ENCODE measurements around the gene NOL8.

NOL8 gene

DNA sequence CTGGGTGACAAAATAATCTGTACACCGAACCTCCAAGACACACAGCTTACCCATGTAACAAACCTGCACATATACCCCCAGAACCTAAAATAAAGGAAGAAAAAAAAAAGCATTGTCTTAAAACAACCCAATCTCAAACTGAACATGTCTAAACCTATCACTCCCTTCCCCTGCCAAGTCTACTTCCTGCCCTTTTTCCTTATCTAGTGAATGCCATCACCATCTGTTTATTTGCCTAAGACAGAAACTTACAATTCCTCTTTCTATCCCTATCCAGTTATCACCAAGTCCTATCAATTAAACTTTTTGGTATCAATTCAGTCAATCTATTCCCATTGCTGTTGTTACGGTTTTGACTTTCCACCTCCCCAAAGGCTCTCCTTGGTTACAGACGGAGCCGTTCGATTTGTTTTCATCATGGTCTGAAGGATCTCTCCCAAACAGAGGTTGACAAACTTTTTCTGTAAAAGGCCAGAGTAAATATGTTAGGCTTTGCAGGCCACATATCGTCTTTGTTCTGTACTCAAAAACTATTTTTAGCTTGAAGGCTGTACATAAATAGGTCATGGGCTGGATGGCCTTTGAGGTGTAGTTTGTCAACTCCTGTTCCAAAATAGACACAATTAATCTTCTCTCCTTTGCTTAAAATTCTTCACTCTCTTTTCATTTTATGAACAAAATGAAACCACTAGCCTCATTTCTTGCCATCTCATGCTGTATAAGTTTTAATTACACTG lies 12.1 kb downstream of the NOL8 start:
- Histone ChIP-seq H3K4me2 (ENCODE audit: low read length) (no peak overlapping the region), H3K79me2 (ENCODE audit: control insufficient read depth, insufficient read depth, low read length, poor library complexity) (no peaks in the 10 kb centered on the region), H3K9me3 (ENCODE audit: insufficient read depth, low read depth, low read length) (no peaks in the 10 kb centered on the region), H2BK5ac (ENCODE audit: low read depth, low read length, poor library complexity) (no peak overlapping the region), H3K27me3 (ENCODE audit: insufficient read depth, low read length) (no peaks in the 10 kb centered on the region), H3K27ac (ENCODE audit: low read depth, low read length) (no peak overlapping the region), H2BK120ac (ENCODE audit: insufficient read depth, low read length, poor library complexity) (no peak overlapping the region), H3K36me3 (ENCODE audit: control insufficient read depth in 1 of 2, insufficient read depth in 2 of 2, low read length in 2 of 2) (peaks cover 13 to 48% of the 10 kb centered on the region in 2 experiments), H2BK12ac (ENCODE audit: low read length) (no peak overlapping the region), H3K4ac (ENCODE audit: low read depth, low read length) (no peak overlapping the region), H3K4me3 (ENCODE audit: low read depth, low read length) (no peak overlapping the region), H3K79me1 (ENCODE audit: low read length) (no peaks in the 10 kb centered on the region), H3K9ac (ENCODE audit: low read length) (no peak overlapping the region), H2AFZ (ENCODE audit: insufficient read depth, low read length, poor library complexity) (no peak overlapping the region), H4K8ac (ENCODE audit: low read depth, low read length) (no peak overlapping the region), H2AK5ac (ENCODE audit: low read length) (no peak overlapping the region), H4K12ac (ENCODE audit: low read depth, low read length) (no peak overlapping the region), H4K91ac (ENCODE audit: low read depth, low read length) (no peak overlapping the region), H3K4me1 (ENCODE audit: control insufficient read depth in 1 of 2, insufficient read depth in 2 of 2, low read length in 2 of 2) (no peaks in the 10 kb centered on the region), H3K23ac (ENCODE audit: low read length) (no peak overlapping the region), H3K18ac (ENCODE audit: low read length) (no peak overlapping the region), H3K14ac (ENCODE audit: low read length) (no peak overlapping the region)
- no CpG with 5 or more reads among the region's 6 CpGs for WGBS (ENCODE audit: extremely low coverage, insufficient coverage, insufficient read length)
- DNase-seq: no peak

GRCh38 chr9:92310562-92310961 lies 14.6 kb downstream of the NOL8 start:
- Histone ChIP-seq H3K4me1 (ENCODE audit: control insufficient read depth in 1 of 2, insufficient read depth in 2 of 2, low read length in 2 of 2) (no peaks in the 10 kb centered on the region), H2BK120ac (ENCODE audit: insufficient read depth, low read length, poor library complexity) (no peak overlapping the region), H3K9me3 (ENCODE audit: insufficient read depth, low read depth, low read length) (no peaks in the 10 kb centered on the region), H3K36me3 (ENCODE audit: control insufficient read depth in 1 of 2, insufficient read depth in 2 of 2, low read length in 2 of 2) (peaks cover 8 to 36% of the 10 kb centered on the region in 2 experiments), H3K79me1 (ENCODE audit: low read length) (no peaks in the 10 kb centered on the region), H2BK12ac (ENCODE audit: low read length) (no peak overlapping the region), H3K4me3 (ENCODE audit: low read depth, low read length) (no peak overlapping the region), H3K14ac (ENCODE audit: low read length) (no peak overlapping the region), H3K79me2 (ENCODE audit: control insufficient read depth, insufficient read depth, low read length, poor library complexity) (no peaks in the 10 kb centered on the region), H4K91ac (ENCODE audit: low read depth, low read length) (no peak overlapping the region), H3K27me3 (ENCODE audit: insufficient read depth, low read length) (no peaks in the 10 kb centered on the region), H2AFZ (ENCODE audit: insufficient read depth, low read length, poor library complexity) (no peak overlapping the region), H2AK5ac (ENCODE audit: low read length) (no peak overlapping the region), H3K23ac (ENCODE audit: low read length) (no peak overlapping the region), H3K9ac (ENCODE audit: low read length) (no peak overlapping the region), H3K4me2 (ENCODE audit: low read length) (no peak overlapping the region), H3K18ac (ENCODE audit: low read length) (no peak overlapping the region), H4K12ac (ENCODE audit: low read depth, low read length) (no peak overlapping the region), H3K4ac (ENCODE audit: low read depth, low read length) (no peak overlapping the region), H2BK5ac (ENCODE audit: low read depth, low read length, poor library complexity) (no peak overlapping the region), H3K27ac (ENCODE audit: low read depth, low read length) (no peak overlapping the region), H4K8ac (ENCODE audit: low read depth, low read length) (no peak overlapping the region)
- DNase-seq: no peak
- WGBS (ENCODE audit: extremely low coverage, insufficient coverage, insufficient read length): no CpG with 5 or more reads among the region's 3 CpGs

GRCh38 chr9:92308893-92309292 lies 16.3 kb downstream of the NOL8 start:
- Histone ChIP-seq H3K4me3 (ENCODE audit: low read depth, low read length) (no peak overlapping the region), H3K4me1 (ENCODE audit: control insufficient read depth in 1 of 2, insufficient read depth in 2 of 2, low read length in 2 of 2) (no peaks in the 10 kb centered on the region), H3K27me3 (ENCODE audit: insufficient read depth, low read length) (no peaks in the 10 kb centered on the region), H2BK120ac (ENCODE audit: insufficient read depth, low read length, poor library complexity) (no peak overlapping the region), H3K79me1 (ENCODE audit: low read length) (no peaks in the 10 kb centered on the region), H3K36me3 (ENCODE audit: control insufficient read depth in 1 of 2, insufficient read depth in 2 of 2, low read length in 2 of 2) (peaks cover 8 to 33% of the 10 kb centered on the region in 2 experiments), H3K4ac (ENCODE audit: low read depth, low read length) (no peak overlapping the region), H3K9me3 (ENCODE audit: insufficient read depth, low read depth, low read length) (no peaks in the 10 kb centered on the region), H4K12ac (ENCODE audit: low read depth, low read length) (no peak overlapping the region), H3K23ac (ENCODE audit: low read length) (no peak overlapping the region), H2AK5ac (ENCODE audit: low read length) (no peak overlapping the region), H4K8ac (ENCODE audit: low read depth, low read length) (no peak overlapping the region), H3K9ac (ENCODE audit: low read length) (no peak overlapping the region), H3K14ac (ENCODE audit: low read length) (no peak overlapping the region), H3K4me2 (ENCODE audit: low read length) (no peak overlapping the region), H2AFZ (ENCODE audit: insufficient read depth, low read length, poor library complexity) (no peak overlapping the region), H3K18ac (ENCODE audit: low read length) (no peak overlapping the region), H3K27ac (ENCODE audit: low read depth, low read length) (no peak overlapping the region), H2BK12ac (ENCODE audit: low read length) (no peak overlapping the region), H2BK5ac (ENCODE audit: low read depth, low read length, poor library complexity) (no peak overlapping the region), H4K91ac (ENCODE audit: low read depth, low read length) (no peak overlapping the region), H3K79me2 (ENCODE audit: control insufficient read depth, insufficient read depth, low read length, poor library complexity) (no peaks in the 10 kb centered on the region)
- DNase-seq: no peak

DNA sequence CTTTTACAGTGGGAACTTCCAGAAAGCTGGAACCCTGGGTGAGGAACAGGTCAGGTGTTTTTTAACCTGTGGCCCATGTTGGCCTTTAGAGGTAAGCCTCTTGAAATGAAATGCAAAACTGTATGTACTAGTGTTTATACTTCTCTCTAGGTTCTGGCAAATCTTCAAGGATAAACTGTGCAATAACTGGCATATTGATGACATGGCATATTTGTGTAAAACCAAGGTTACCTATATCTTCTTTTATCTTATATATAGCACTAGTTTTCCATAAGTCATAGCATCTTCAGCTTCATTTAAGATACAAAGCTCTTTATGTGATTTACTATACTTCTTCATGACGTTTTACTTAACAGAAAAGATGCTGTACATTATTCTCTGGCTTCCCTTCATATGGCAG lies 24.2 kb downstream of the NOL8 start:
- Histone ChIP-seq H4K91ac (ENCODE audit: low read depth, low read length) (no peak overlapping the region), H2AFZ (ENCODE audit: insufficient read depth, low read length, poor library complexity) (no peak overlapping the region), H3K9ac (ENCODE audit: low read length) (no peak overlapping the region), H2BK12ac (ENCODE audit: low read length) (no peak overlapping the region), H4K12ac (ENCODE audit: low read depth, low read length) (no peak overlapping the region), H3K14ac (ENCODE audit: low read length) (no peak overlapping the region), H4K8ac (ENCODE audit: low read depth, low read length) (no peak overlapping the region), H3K9me3 (ENCODE audit: insufficient read depth, low read depth, low read length) (no peaks in the 10 kb centered on the region), H2AK5ac (ENCODE audit: low read length) (no peak overlapping the region), H3K27me3 (ENCODE audit: insufficient read depth, low read length) (no peaks in the 10 kb centered on the region), H2BK120ac (ENCODE audit: insufficient read depth, low read length, poor library complexity) (no peak overlapping the region), H3K23ac (ENCODE audit: low read length) (no peak overlapping the region), H3K4me2 (ENCODE audit: low read length) (no peak overlapping the region), H2BK5ac (ENCODE audit: low read depth, low read length, poor library complexity) (no peak overlapping the region), H3K79me1 (ENCODE audit: low read length) (no peaks in the 10 kb centered on the region), H3K4me3 (ENCODE audit: low read depth, low read length) (no peak overlapping the region), H3K79me2 (ENCODE audit: control insufficient read depth, insufficient read depth, low read length, poor library complexity) (no peaks in the 10 kb centered on the region), H3K18ac (ENCODE audit: low read length) (no peak overlapping the region), H3K36me3 (ENCODE audit: control insufficient read depth in 1 of 2, insufficient read depth in 2 of 2, low read length in 2 of 2) (peaks cover 9 to 21% of the 10 kb centered on the region in 2 experiments), H3K4me1 (ENCODE audit: control insufficient read depth in 1 of 2, insufficient read depth in 2 of 2, low read length in 2 of 2) (no peaks in the 10 kb centered on the region), H3K4ac (ENCODE audit: low read depth, low read length) (no peak overlapping the region), H3K27ac (ENCODE audit: low read depth, low read length) (no peak overlapping the region)
- no peak for DNase-seq
- WGBS (ENCODE audit: extremely low coverage, insufficient coverage, insufficient read length): no CpG with 5 or more reads among the region's 1 CpG
